Measurements from ENCODE around the gene SLC22A14.

Gene SLC22A14

GRCh38 chr3:38297947-38298711, 16.0 kb downstream of the SLC22A14 start:
- Histone ChIP-seq H3K9ac (ENCODE audit: low read length) (no peak overlapping the region), H3K4me3 (ENCODE audit: low read depth, low read length, poor library complexity, severe bottlenecking) (no peak overlapping the region), H3F3A (ENCODE audit: insufficient read depth, low read length) (no peaks in the 10 kb centered on the region), H3K4me2 (ENCODE audit: low read length) (no peak overlapping the region), H3K9me2 (ENCODE audit: low read depth, low read length) (no peaks in the 10 kb centered on the region), H2AFZ (ENCODE audit: low read length) (no peak overlapping the region), H3K27me3 (ENCODE audit: insufficient read depth, low read length) (no peaks in the 10 kb centered on the region), H3K79me2 (ENCODE audit: insufficient read depth, low read length) (no peaks in the 10 kb centered on the region), H3K9me3 (ENCODE audit: low read length) (no peaks in the 10 kb centered on the region), H3K36me3 (ENCODE audit: insufficient read depth, low read length) (no peaks in the 10 kb centered on the region), H4K20me1 (ENCODE audit: insufficient read depth, low read length) (no peaks in the 10 kb centered on the region), H3K27ac (ENCODE audit: low read depth, low read length, poor library complexity, severe bottlenecking) (no peak overlapping the region), H3K4me1 (ENCODE audit: insufficient read depth, low read length, severe bottlenecking) (no peaks in the 10 kb centered on the region)
- no peak for TF ChIP-seq EZH2 (IDR thresholded peaks at IDR 0.05; ENCODE audit: borderline replicate concordance, low read length)
- peak; percentile 69 for TF ChIP-seq CTCF (IDR thresholded peaks at IDR 0.05; ENCODE audit: low read length)

GRCh38 chr3:38306941-38307340, 24.8 kb downstream of the SLC22A14 start:
- TF ChIP-seq CTCF (IDR thresholded peaks at IDR 0.05; ENCODE audit: low read length): no peak
- Histone ChIP-seq H3K4me1 (ENCODE audit: insufficient read depth, low read length, severe bottlenecking) (no peaks in the 10 kb centered on the region), H3K4me2 (ENCODE audit: low read length) (no peak overlapping the region), H3K27me3 (ENCODE audit: insufficient read depth, low read length) (0 out of 2 replicates have a peak, but pooled peaks cover 5% of the 10 kb centered on the region), H3K9me3 (ENCODE audit: low read length) (no peaks in the 10 kb centered on the region), H3K9me2 (ENCODE audit: low read depth, low read length) (no peaks in the 10 kb centered on the region), H3K27ac (ENCODE audit: low read depth, low read length, poor library complexity, severe bottlenecking) (no peak overlapping the region), H3F3A (ENCODE audit: insufficient read depth, low read length) (no peaks in the 10 kb centered on the region), H2AFZ (ENCODE audit: low read length) (no peak overlapping the region), H4K20me1 (ENCODE audit: insufficient read depth, low read length) (no peaks in the 10 kb centered on the region), H3K9ac (ENCODE audit: low read length) (no peak overlapping the region), H3K36me3 (ENCODE audit: insufficient read depth, low read length) (no peaks in the 10 kb centered on the region; the same call in 1 of the 2 replicates), H3K4me3 (ENCODE audit: low read depth, low read length, poor library complexity, severe bottlenecking) (no peak overlapping the region), H3K79me2 (ENCODE audit: insufficient read depth, low read length) (no peaks in the 10 kb centered on the region)

GRCh38 chr3:38307599-38307998, 25.5 kb downstream of the SLC22A14 start:
- Histone ChIP-seq H3K27me3 (ENCODE audit: insufficient read depth, low read length) (0 out of 2 replicates have a peak, but pooled peaks cover 5% of the 10 kb centered on the region), H3K9ac (ENCODE audit: low read length) (no peak overlapping the region), H4K20me1 (ENCODE audit: insufficient read depth, low read length) (no peaks in the 10 kb centered on the region), H3K36me3 (ENCODE audit: insufficient read depth, low read length) (no peaks in the 10 kb centered on the region; the same call in 1 of the 2 replicates), H2AFZ (ENCODE audit: low read length) (no peak overlapping the region), H3K4me1 (ENCODE audit: insufficient read depth, low read length, severe bottlenecking) (no peaks in the 10 kb centered on the region), H3K27ac (ENCODE audit: low read depth, low read length, poor library complexity, severe bottlenecking) (no peak overlapping the region), H3K9me2 (ENCODE audit: low read depth, low read length) (no peaks in the 10 kb centered on the region), H3K4me2 (ENCODE audit: low read length) (no peak overlapping the region), H3F3A (ENCODE audit: insufficient read depth, low read length) (no peaks in the 10 kb centered on the region), H3K79me2 (ENCODE audit: insufficient read depth, low read length) (no peaks in the 10 kb centered on the region), H3K9me3 (ENCODE audit: low read length) (no peaks in the 10 kb centered on the region), H3K4me3 (ENCODE audit: low read depth, low read length, poor library complexity, severe bottlenecking) (no peak overlapping the region)
- TF ChIP-seq EZH2 (IDR thresholded peaks at IDR 0.05; ENCODE audit: borderline replicate concordance, low read length): no peak
- no peak for TF ChIP-seq CTCF (IDR thresholded peaks at IDR 0.05; ENCODE audit: low read length)

Measured in OCI-LY1 (cell line).